HCT116 (cell line): ENCODE data around the gene PTTG1IP. TPM values are rescaled to one million over a fixed set of nuclear protein-coding genes. Genes with fewer than 3 reads are reported as not detected.

Experiments
- ATAC-seq: fragments of 200-7000 bp; cut with Tn5 transposase; 2 replicates; pipeline ENCODE4 v1.9.1; 2020; ENCODE audit warnings: mild to moderate bottlenecking, moderate library complexity
- BruUV-seq: library from RNA; stranded (reverse); fragments of 400-500 nt; replicated peaks from 2 replicates; lab custom pipeline; 2021; lab: Mats Ljungman, UMichigan
- CTCF ChIA-PET: fragments of 300-600 bp; sonication (Branson Sonifier 250); formaldehyde crosslinking; loops from one replicate; lab custom pipeline; 2021; ENCODE audit warnings: antibody characterized with exemption; lab: Charles Lee
- POLR2A ChIA-PET: fragments of 300-600, 350-600 bp; sonication (Branson Sonifier 250); formaldehyde crosslinking; loops from one replicate; lab custom pipeline; 2021; ENCODE audit warnings: antibody characterized with exemption; lab: Charles Lee
- RAD21 ChIA-PET, 2 experiments: fragments of 300-600 bp; sonication (Branson Sonifier 250); formaldehyde crosslinking; loops; one replicate each; lab custom pipeline; 2023; ENCODE audit warnings: low total read pairs in 2 of 2; ENCODE audit not compliant: uncharacterized antibody in 2 of 2, unreplicated experiment in 2 of 2, low non-redundant PET in 1 of 2; lab: Charles Lee
- DNase-seq: peaks from one replicate; pipeline ENCODE4 v3.0.0-alpha.2; 2010; ENCODE audit warnings: low read depth, low spot score
- H2AFZ ChIP-seq: fragments of 200-600 bp; shearing (Covaris generic), sonication (generic); 2 replicates; pipeline ENCODE4 v1.6.1; 2017; ENCODE audit warnings: low read depth, mixed run types, mixed read lengths, antibody characterized with exemption, low read length; ENCODE audit not compliant: poor library complexity, severe bottlenecking
- H3K27ac ChIP-seq: 2 replicates; pipeline ENCODE4 v1.5.1; 2012; ENCODE audit warnings: low read depth, low read length
- H3K27me3 ChIP-seq: fragments of 200-600 bp; sonication (generic); 2 replicates; pipeline ENCODE4 v1.6.1; 2016; ENCODE audit warnings: mixed run types, low read length, mixed read lengths; ENCODE audit not compliant: insufficient read depth
- H3K36me3 ChIP-seq, 2 experiments: fragments of 200-500 bp in 1 of 2; fragments of 200-600 bp in 1 of 2; sonication (Bioruptor generic) in 1 of 2; sonication (generic) in 1 of 2; 2 replicates each; pipeline versions ENCODE4 v1.5.1 to v1.6.1; 2014 to 2016; ENCODE audit warnings: low read length in 2 of 2, inconsistent platforms in 1 of 2, mixed read lengths in 1 of 2, mixed run types in 1 of 2; ENCODE audit not compliant: insufficient read depth in 2 of 2, control insufficient read depth in 1 of 2
- H3K4me1 ChIP-seq, 2 experiments: fragments of 200-600 bp in 1 of 2; sonication (generic) in 1 of 2; 2 replicates each; pipeline versions ENCODE4 v1.5.1 to v1.6.1; 2012 to 2017; ENCODE audit warnings: low read length in 2 of 2, inconsistent platforms in 1 of 2, mild to moderate bottlenecking in 1 of 2, mixed read lengths in 1 of 2, mixed run types in 1 of 2, moderate library complexity in 1 of 2; ENCODE audit not compliant: insufficient read depth in 2 of 2, control insufficient read depth in 1 of 2
- H3K4me2 ChIP-seq: fragments of 200-600 bp; sonication (generic); 2 replicates; pipeline ENCODE4 v1.6.1; 2017; ENCODE audit warnings: mixed run types, low read length, mixed read lengths
- H3K4me3 ChIP-seq, 2 experiments: fragments of 200-600 bp in 1 of 2; sonication (generic) in 1 of 2; replicated peaks in 1 of 2; 2 replicates each; pipeline ENCODE4 v1.5.1; 2011 to 2016; ENCODE audit warnings: low read length in 2 of 2, control low read depth in 1 of 2, low read depth in 1 of 2, mild to moderate bottlenecking in 1 of 2, mixed read lengths in 1 of 2, mixed run types in 1 of 2
- H3K79me2 ChIP-seq: fragments of 200-600 bp; sonication (generic); 2 replicates; pipeline ENCODE4 v1.6.1; 2017; ENCODE audit warnings: mild to moderate bottlenecking, mixed run types, low read length, moderate library complexity, mixed read lengths; ENCODE audit not compliant: insufficient read depth
- H3K9ac ChIP-seq: fragments of 200-600 bp; sonication (generic); 2 replicates; pipeline ENCODE4 v1.6.1; 2016; ENCODE audit warnings: low read length, mixed read lengths
- H3K9me2 ChIP-seq: fragments of 200-600 bp; sonication (generic), shearing (Covaris generic); 2 replicates; pipeline ENCODE4 v1.6.1; 2017; ENCODE audit warnings: mixed run types, mild to moderate bottlenecking, moderate library complexity; ENCODE audit not compliant: insufficient read depth
- H3K9me3 ChIP-seq, 2 experiments: fragments of 200-500 bp in 1 of 2; fragments of 200-600 bp in 1 of 2; sonication (Bioruptor generic) in 1 of 2; sonication (generic) in 1 of 2; 2 replicates each; pipeline ENCODE4 v1.6.1; 2014 to 2017; ENCODE audit warnings: low read length in 2 of 2, mixed read lengths in 2 of 2, inconsistent platforms in 1 of 2, low read depth in 1 of 2, mild to moderate bottlenecking in 1 of 2, mixed run types in 1 of 2, moderate library complexity in 1 of 2; ENCODE audit not compliant: control insufficient read depth in 1 of 2, insufficient read depth in 1 of 2
- H4K20me1 ChIP-seq: fragments of 200-600 bp; sonication (generic), shearing (Covaris generic); 2 replicates; pipeline ENCODE4 v1.6.1; 2017; ENCODE audit warnings: mixed run types, mild to moderate bottlenecking, moderate library complexity; ENCODE audit not compliant: insufficient read depth
- CBX3 ChIP-seq: IDR thresholded peaks from 2 replicates; pipeline ENCODE4 v1.6.1; 2012; ENCODE audit warnings: low read depth
- CEBPB ChIP-seq: IDR thresholded peaks from 2 replicates; pipeline ENCODE4 v1.6.1; 2012; ENCODE audit warnings: low read depth
- EZH2 ChIP-seq: fragments of 200-600 bp; sonication (generic); IDR thresholded peaks from 2 replicates; pipeline ENCODE4 v1.6.1; 2017; ENCODE audit warnings: antibody characterized with exemption, mixed run types
- EZH2phosphoT487 ChIP-seq: fragments of 200-600 bp; IDR thresholded peaks from 2 replicates; pipeline ENCODE4 v1.6.1; 2018; ENCODE audit warnings: antibody characterized with exemption, borderline replicate concordance
- POLR2A ChIP-seq: IDR thresholded peaks from 2 replicates; pipeline ENCODE4 v1.7.0; 2011; ENCODE audit warnings: borderline replicate concordance; ENCODE audit not compliant: insufficient read depth, insufficient read length; ENCODE audit errors: extremely low read depth
- POLR2AphosphoS5 ChIP-seq: IDR thresholded peaks from 2 replicates; pipeline ENCODE4 v1.6.1; 2011; ENCODE audit warnings: mild to moderate bottlenecking, low read depth, low read length, moderate library complexity
- RAD21 ChIP-seq: IDR thresholded peaks from 2 replicates; pipeline ENCODE4 v1.6.1; 2012; ENCODE audit warnings: low read depth, mild to moderate bottlenecking
- SRF ChIP-seq: IDR thresholded peaks from 2 replicates; pipeline ENCODE4 v1.6.1; 2012; ENCODE audit warnings: low read depth
- ZFX ChIP-seq: fragments of 450-650 bp; IDR thresholded peaks from 2 replicates; pipeline ENCODE4 v1.6.1; 2017
- intact Hi-C: fragments of 100-400 bp; cut with micrococcal nuclease; formaldehyde crosslinking; loops from 2 replicates; pipeline ENCODE4 v1.10.0; 2022
- total RNA-seq: library from RNA; stranded (reverse); gene quantifications from one replicate; pipeline ENCODE4 v1.2.1, GENCODE V29; 2021; ENCODE audit not compliant: unreplicated experiment
- TF ChIP-seq, protein P1 (sequence below): IDR thresholded peaks from 2 replicates; pipeline ENCODE4 v1.6.1; 2012
- TF ChIP-seq, protein P2 (sequence below): IDR thresholded peaks from 2 replicates; pipeline ENCODE4 v1.6.1; 2011; ENCODE audit warnings: mild to moderate bottlenecking, low read length, moderate library complexity; ENCODE audit not compliant: insufficient replicate concordance; ENCODE audit errors: extremely low read depth
- TF ChIP-seq, protein P3 (sequence below): IDR thresholded peaks from 2 replicates; pipeline ENCODE4 v1.6.1; 2012; ENCODE audit warnings: low read depth
- TF ChIP-seq, protein P4 (sequence below), 3 experiments: fragments of 200-600 bp in 1 of 3; sonication (generic) in 1 of 3; IDR thresholded peaks in 2 of 3; conservative IDR thresholded peaks in 1 of 3; 2 replicates each; pipeline ENCODE4 v1.5.1; 2012 to 2017; ENCODE audit warnings: low read depth in 2 of 3, low read length in 2 of 3, antibody characterized with exemption in 1 of 3, borderline replicate concordance in 1 of 3, control low read depth in 1 of 3, mild to moderate bottlenecking in 1 of 3, mixed read lengths in 1 of 3, mixed run types in 1 of 3, moderate library complexity in 1 of 3; ENCODE audit not compliant: insufficient read depth in 1 of 3

The PTTG1IP gene
- total RNA-seq, 1 experiment from 2014 or later = 83.4 TPM

DNA sequence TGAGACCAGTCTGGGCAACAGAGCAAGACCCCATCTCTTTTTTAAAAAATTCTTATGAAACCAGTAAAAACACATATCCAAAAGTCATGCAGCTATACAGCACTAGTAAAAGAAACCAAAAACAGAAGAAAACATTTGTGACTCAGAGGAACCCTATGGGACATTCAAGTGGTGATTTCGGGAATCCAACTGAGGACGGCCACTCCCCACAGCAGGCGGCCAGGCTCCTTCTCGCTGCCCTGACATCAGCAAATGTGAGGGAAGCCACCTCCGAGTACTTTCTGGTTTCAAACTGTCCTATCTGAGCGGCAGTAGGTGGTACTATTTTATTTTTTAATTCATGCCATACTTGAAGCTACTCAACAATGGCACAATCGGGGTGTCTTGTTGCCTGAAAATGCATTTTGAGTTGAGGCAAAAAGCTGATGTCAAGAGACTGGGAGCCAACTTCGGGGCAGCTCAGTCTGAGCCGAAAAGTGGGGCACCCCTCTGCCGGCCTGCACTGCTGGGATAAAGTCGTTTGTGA, 58.9 kb downstream of the PTTG1IP start:
- 0 out of 2 replicates have a peak, but pooled peaks cover 7% of the 10 kb centered on the region for H3K79me2 ChIP-seq
- H3K4me3 ChIP-seq = no peak overlapping the region
- TF ChIP-seq CBX3 = no peak
- TF ChIP-seq POLR2AphosphoS5 = no peak
- TF ChIP-seq, protein P1, sequence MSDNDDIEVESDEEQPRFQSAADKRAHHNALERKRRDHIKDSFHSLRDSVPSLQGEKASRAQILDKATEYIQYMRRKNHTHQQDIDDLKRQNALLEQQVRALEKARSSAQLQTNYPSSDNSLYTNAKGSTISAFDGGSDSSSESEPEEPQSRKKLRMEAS = no peak
- TF ChIP-seq SRF = no peak
- TF ChIP-seq EZH2 = no peak
- TF ChIP-seq POLR2A = no peak
- no peak for TF ChIP-seq EZH2phosphoT487
- RAD21 ChIA-PET = no interaction called here
- peaks cover 0 to 3% of the 10 kb centered on the region in 2 experiments; a peak in 1 of 4 replicates for H3K9me3 ChIP-seq
- no peak overlapping the region for H3K27ac ChIP-seq
- CTCF ChIA-PET = no interaction called here
- BruUV-seq = no TSS peak
- intact Hi-C loops = no loop called here
- peaks cover 2 to 6% of the 10 kb centered on the region in 2 experiments; a peak in 2 of 4 replicates for H3K4me1 ChIP-seq
- H3K27me3 ChIP-seq = no peaks in the 10 kb centered on the region
- H3K9me2 ChIP-seq = no peaks in the 10 kb centered on the region
- H4K20me1 ChIP-seq = no peaks in the 10 kb centered on the region
- no peak overlapping the region for H3K4me2 ChIP-seq
- no peaks in the 10 kb centered on the region for H3K36me3 ChIP-seq
- DNase-seq (no peak), ATAC-seq (no peak)
- no peak overlapping the region for H3K9ac ChIP-seq
- POLR2A ChIA-PET = no interaction called here
- no peak overlapping the region for H2AFZ ChIP-seq

DNA sequence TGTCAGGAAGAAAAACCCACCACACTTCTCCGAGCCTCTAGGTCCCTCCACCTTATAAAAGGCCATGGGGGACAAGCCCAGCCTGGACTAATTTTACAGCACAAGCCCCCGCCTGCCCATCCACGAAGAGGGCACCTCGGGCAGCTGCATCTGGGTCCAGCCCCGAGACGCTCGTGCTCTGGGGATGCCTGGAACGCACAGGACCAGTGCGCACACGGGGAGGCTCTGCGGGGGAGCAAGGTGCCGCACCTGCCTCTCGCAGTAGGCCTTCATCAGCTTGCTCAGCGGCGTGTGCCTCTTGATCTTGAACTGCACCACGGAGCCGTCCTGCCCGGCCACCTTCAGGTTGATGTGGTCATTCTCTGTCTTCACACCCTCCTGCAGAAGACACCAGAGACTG, 59.8 kb downstream of the PTTG1IP start:
- H3K4me3 ChIP-seq = no peak overlapping the region
- no TSS peak for BruUV-seq
- ATAC-seq = no peak
- POLR2A ChIA-PET = no interaction called here
- H3K4me1 ChIP-seq = peaks cover 2 to 6% of the 10 kb centered on the region in 2 experiments; a peak in 2 of 4 replicates
- H3K79me2 ChIP-seq = 0 out of 2 replicates have a peak, but pooled peaks cover 7% of the 10 kb centered on the region
- no peaks in the 10 kb centered on the region for H3K9me2 ChIP-seq
- no peak for DNase-seq
- no peak overlapping the region for H3K27ac ChIP-seq
- no peaks in the 10 kb centered on the region for H3K36me3 ChIP-seq
- CTCF ChIA-PET = no interaction called here
- H2AFZ ChIP-seq = no peak overlapping the region
- RAD21 ChIA-PET = no interaction called here
- no peak overlapping the region for H3K9ac ChIP-seq
- intact Hi-C loops = no loop called here
- no peaks in the 10 kb centered on the region for H3K27me3 ChIP-seq
- no peaks in the 10 kb centered on the region; a peak in 1 of 4 replicates for H3K9me3 ChIP-seq
- no peaks in the 10 kb centered on the region for H4K20me1 ChIP-seq
- no peak overlapping the region for H3K4me2 ChIP-seq
- TF ChIP-seq, protein P2, sequence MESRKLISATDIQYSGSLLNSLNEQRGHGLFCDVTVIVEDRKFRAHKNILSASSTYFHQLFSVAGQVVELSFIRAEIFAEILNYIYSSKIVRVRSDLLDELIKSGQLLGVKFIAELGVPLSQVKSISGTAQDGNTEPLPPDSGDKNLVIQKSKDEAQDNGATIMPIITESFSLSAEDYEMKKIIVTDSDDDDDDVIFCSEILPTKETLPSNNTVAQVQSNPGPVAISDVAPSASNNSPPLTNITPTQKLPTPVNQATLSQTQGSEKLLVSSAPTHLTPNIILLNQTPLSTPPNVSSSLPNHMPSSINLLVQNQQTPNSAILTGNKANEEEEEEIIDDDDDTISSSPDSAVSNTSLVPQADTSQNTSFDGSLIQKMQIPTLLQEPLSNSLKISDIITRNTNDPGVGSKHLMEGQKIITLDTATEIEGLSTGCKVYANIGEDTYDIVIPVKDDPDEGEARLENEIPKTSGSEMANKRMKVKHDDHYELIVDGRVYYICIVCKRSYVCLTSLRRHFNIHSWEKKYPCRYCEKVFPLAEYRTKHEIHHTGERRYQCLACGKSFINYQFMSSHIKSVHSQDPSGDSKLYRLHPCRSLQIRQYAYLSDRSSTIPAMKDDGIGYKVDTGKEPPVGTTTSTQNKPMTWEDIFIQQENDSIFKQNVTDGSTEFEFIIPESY = no peak
- TF ChIP-seq CEBPB (no peak), ZFX (no peak), POLR2A (no peak), RAD21 (no peak)
- TF ChIP-seq, protein P3, sequence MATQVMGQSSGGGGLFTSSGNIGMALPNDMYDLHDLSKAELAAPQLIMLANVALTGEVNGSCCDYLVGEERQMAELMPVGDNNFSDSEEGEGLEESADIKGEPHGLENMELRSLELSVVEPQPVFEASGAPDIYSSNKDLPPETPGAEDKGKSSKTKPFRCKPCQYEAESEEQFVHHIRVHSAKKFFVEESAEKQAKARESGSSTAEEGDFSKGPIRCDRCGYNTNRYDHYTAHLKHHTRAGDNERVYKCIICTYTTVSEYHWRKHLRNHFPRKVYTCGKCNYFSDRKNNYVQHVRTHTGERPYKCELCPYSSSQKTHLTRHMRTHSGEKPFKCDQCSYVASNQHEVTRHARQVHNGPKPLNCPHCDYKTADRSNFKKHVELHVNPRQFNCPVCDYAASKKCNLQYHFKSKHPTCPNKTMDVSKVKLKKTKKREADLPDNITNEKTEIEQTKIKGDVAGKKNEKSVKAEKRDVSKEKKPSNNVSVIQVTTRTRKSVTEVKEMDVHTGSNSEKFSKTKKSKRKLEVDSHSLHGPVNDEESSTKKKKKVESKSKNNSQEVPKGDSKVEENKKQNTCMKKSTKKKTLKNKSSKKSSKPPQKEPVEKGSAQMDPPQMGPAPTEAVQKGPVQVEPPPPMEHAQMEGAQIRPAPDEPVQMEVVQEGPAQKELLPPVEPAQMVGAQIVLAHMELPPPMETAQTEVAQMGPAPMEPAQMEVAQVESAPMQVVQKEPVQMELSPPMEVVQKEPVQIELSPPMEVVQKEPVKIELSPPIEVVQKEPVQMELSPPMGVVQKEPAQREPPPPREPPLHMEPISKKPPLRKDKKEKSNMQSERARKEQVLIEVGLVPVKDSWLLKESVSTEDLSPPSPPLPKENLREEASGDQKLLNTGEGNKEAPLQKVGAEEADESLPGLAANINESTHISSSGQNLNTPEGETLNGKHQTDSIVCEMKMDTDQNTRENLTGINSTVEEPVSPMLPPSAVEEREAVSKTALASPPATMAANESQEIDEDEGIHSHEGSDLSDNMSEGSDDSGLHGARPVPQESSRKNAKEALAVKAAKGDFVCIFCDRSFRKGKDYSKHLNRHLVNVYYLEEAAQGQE = no peak
- TF ChIP-seq, protein P4, sequence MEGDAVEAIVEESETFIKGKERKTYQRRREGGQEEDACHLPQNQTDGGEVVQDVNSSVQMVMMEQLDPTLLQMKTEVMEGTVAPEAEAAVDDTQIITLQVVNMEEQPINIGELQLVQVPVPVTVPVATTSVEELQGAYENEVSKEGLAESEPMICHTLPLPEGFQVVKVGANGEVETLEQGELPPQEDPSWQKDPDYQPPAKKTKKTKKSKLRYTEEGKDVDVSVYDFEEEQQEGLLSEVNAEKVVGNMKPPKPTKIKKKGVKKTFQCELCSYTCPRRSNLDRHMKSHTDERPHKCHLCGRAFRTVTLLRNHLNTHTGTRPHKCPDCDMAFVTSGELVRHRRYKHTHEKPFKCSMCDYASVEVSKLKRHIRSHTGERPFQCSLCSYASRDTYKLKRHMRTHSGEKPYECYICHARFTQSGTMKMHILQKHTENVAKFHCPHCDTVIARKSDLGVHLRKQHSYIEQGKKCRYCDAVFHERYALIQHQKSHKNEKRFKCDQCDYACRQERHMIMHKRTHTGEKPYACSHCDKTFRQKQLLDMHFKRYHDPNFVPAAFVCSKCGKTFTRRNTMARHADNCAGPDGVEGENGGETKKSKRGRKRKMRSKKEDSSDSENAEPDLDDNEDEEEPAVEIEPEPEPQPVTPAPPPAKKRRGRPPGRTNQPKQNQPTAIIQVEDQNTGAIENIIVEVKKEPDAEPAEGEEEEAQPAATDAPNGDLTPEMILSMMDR (IDR thresholded peaks at IDR 0.05 in 2 of 3, conservative IDR thresholded peaks at IDR 0.05 in 1 of 3; ENCODE audit: borderline replicate concordance in 1 of 3, insufficient read depth in 1 of 3, low read depth in 2 of 3, low read length in 2 of 3) = no peak
